Activated naive CD8-positive, alpha-beta T cell treated with anti-CD3 and anti-CD28 coated beads for 36 hours (primary cell): ENCODE measurements around the gene IRAG1. TPM values are rescaled to one million over a fixed set of nuclear protein-coding genes. Genes with fewer than 3 reads are reported as not detected.
"Not testable (repeated sequence)": the region's sequence is repeated elsewhere in the genome, so short reads cannot be mapped to it uniquely, and the experiment has no call there.

ENCODE experiments used
- DNase-seq: peaks from one replicate; pipeline ENCODE4 v3.0.0; 2021
- H3K27ac Mint-ChIP-seq: one replicate; pipeline ENCODE4 v1.8.0; 2022; ENCODE audit warnings: mild to moderate bottlenecking, moderate library complexity, mixed read lengths
- H3K27me3 Mint-ChIP-seq: one replicate; pipeline ENCODE4 v1.8.0; 2022; ENCODE audit warnings: mild to moderate bottlenecking, mixed read lengths
- H3K36me3 Mint-ChIP-seq: one replicate; pipeline ENCODE4 v1.8.0; 2021; ENCODE audit warnings: mild to moderate bottlenecking, mixed read lengths
- H3K4me1 Mint-ChIP-seq: one replicate; pipeline ENCODE4 v1.8.0; 2021; ENCODE audit warnings: mixed read lengths
- H3K4me3 Mint-ChIP-seq: one replicate; pipeline ENCODE4 v1.8.0; 2022; ENCODE audit warnings: mild to moderate bottlenecking, moderate library complexity, mixed read lengths
- H3K9me3 Mint-ChIP-seq: one replicate; pipeline ENCODE4 v1.8.0; 2022; ENCODE audit warnings: mixed read lengths
- total RNA-seq, 2 experiments: library from RNA; stranded (reverse); gene quantifications; one replicate each; pipeline ENCODE4 v1.2.3, GENCODE V29; 2021

IRAG1 gene
- total RNA-seq, 2 experiments from 2014 or later = not detected

- Mint-ChIP-seq H3K27ac (no peak overlapping the region), H3K9me3 (no peaks in the 10 kb centered on the region), H3K4me1 (no peaks in the 10 kb centered on the region), H3K27me3 (peaks cover 4% of the 10 kb centered on the region), H3K36me3 (no peaks in the 10 kb centered on the region), H3K4me3 (no peak overlapping the region)
- DNase-seq = no peak
Measured at GRCh38 chr11:10683429-10683828, 10.1 kb downstream of the IRAG1 start.

DNA sequence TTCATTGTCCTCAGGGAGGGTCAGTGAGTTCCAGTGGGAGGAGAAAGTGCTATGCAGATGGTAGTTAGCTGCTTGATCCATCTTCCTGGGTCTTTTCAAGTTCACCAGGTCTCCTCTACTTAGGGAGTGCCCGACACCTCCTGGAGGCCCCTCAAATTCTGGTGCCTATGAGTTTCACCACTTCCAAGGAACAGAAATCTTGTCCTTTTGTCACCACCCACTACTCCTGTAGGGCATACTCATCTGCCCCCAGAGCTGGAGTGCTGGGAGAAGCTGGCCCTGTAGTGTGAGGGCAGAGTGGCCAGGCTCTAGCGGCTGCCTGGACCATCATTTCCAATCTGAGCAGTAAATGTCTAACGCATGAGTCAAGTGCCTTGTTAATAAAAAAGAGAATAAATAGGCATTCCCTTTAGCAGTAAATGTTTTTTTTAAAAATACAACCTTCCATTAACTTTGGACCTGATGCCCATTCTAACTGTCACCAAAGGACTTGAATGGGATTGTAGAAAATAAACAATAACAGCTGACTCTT lies 12.5 kb downstream of the IRAG1 start:
- H3K9me3 Mint-ChIP-seq = no peaks in the 10 kb centered on the region
- no peaks in the 10 kb centered on the region for H3K36me3 Mint-ChIP-seq
- H3K4me1 Mint-ChIP-seq = no peaks in the 10 kb centered on the region
- no peak for DNase-seq
- no peak overlapping the region for H3K27ac Mint-ChIP-seq
- no peak overlapping the region for H3K4me3 Mint-ChIP-seq
- peaks cover 19% of the 10 kb centered on the region for H3K27me3 Mint-ChIP-seq

GRCh38 chr11:10680279-10680678 lies 13.3 kb downstream of the IRAG1 start:
- not testable (repeated sequence) for H3K9me3 Mint-ChIP-seq, H3K4me1 Mint-ChIP-seq, H3K36me3 Mint-ChIP-seq, H3K27ac Mint-ChIP-seq, H3K4me3 Mint-ChIP-seq, DNase-seq
- peaks cover 22% of the 10 kb centered on the region for H3K27me3 Mint-ChIP-seq

DNA sequence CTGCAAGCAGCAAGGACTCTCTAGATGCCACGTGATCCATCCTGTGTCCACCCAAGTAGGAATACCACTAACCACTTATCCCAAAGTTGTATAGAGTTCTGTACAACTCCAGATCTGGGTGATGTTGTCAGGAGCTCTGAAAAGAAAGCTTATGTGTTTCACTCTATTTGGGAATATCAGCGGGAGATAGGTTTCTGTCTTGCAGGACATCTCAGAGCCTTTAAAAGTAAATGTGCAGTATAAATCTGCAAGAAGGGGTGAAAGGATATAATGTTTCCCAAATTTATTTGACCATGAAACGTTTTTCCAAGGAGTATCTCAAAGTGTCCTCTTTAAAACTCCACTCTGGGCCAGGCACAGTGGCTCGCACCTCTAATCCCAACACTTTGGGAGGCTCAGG lies 13.9 kb downstream of the IRAG1 start:
- no peak overlapping the region for H3K27ac Mint-ChIP-seq
- no peak for DNase-seq
- no peaks in the 10 kb centered on the region for H3K4me1 Mint-ChIP-seq
- H3K36me3 Mint-ChIP-seq = no peaks in the 10 kb centered on the region
- H3K9me3 Mint-ChIP-seq = no peaks in the 10 kb centered on the region
- H3K4me3 Mint-ChIP-seq = no peak overlapping the region
- peaks cover 27% of the 10 kb centered on the region for H3K27me3 Mint-ChIP-seq

- no peaks in the 10 kb centered on the region for H3K36me3 Mint-ChIP-seq
- no peak for DNase-seq
- H3K4me1 Mint-ChIP-seq = no peaks in the 10 kb centered on the region
- H3K4me3 Mint-ChIP-seq = no peak overlapping the region
- no peaks in the 10 kb centered on the region for H3K9me3 Mint-ChIP-seq
- peaks cover 42% of the 10 kb centered on the region for H3K27me3 Mint-ChIP-seq
- H3K27ac Mint-ChIP-seq = no peak overlapping the region
Measured at GRCh38 chr11:10678101-10678500, 15.5 kb downstream of the IRAG1 start.

GRCh38 chr11:10676919-10677318 lies 16.6 kb downstream of the IRAG1 start:
- H3K36me3 Mint-ChIP-seq = no peaks in the 10 kb centered on the region
- H3K27me3 Mint-ChIP-seq = peaks cover 44% of the 10 kb centered on the region

DNA sequence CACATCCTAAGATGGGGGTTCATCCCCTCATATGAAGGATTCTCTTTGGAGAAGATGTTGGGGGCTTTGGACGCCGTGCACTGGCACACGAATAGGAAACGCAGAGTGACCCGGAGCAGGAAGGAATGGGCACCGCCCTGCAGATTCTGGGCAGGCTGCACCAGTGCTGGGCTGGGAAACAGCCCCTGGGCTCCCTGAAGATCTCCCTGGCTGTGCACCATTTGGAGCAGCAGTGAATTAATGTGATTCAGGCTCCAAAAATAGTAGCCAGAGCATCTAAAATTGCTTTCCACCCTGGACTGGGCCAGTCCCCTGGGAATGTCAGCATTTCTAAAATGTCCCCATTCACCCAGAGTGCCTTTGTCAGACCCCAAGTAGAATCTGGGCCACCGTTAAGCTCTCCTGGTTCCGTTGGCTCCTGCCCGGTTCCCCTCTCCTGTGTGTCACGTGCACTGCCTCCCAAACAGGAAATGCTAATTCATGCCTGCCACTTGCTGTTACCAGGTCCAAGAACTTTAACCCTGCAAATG lies 18.6 kb downstream of the IRAG1 start:
- Mint-ChIP-seq H3K4me3 (no peak overlapping the region), H3K36me3 (no peaks in the 10 kb centered on the region), H3K4me1 (no peaks in the 10 kb centered on the region), H3K27me3 (peaks cover 50% of the 10 kb centered on the region), H3K27ac (no peak overlapping the region), H3K9me3 (no peaks in the 10 kb centered on the region)
- DNase-seq = no peak

More at GRCh38 chr11:10676919-10677318, 16.6 kb downstream of the IRAG1 start:
- H3K4me1 Mint-ChIP-seq = no peaks in the 10 kb centered on the region
- no peak overlapping the region for H3K4me3 Mint-ChIP-seq
- H3K9me3 Mint-ChIP-seq = no peaks in the 10 kb centered on the region
- DNase-seq = no peak
- H3K27ac Mint-ChIP-seq = no peak overlapping the region

GRCh38 chr11:10674440-10674855 lies 19.1 kb downstream of the IRAG1 start:
- H3K4me3 Mint-ChIP-seq = no peak overlapping the region
- H3K36me3 Mint-ChIP-seq = no peaks in the 10 kb centered on the region
- H3K4me1 Mint-ChIP-seq = no peaks in the 10 kb centered on the region
- DNase-seq = no peak
- peaks cover 56% of the 10 kb centered on the region for H3K27me3 Mint-ChIP-seq
- no peak overlapping the region for H3K27ac Mint-ChIP-seq
- H3K9me3 Mint-ChIP-seq = no peaks in the 10 kb centered on the region

DNA sequence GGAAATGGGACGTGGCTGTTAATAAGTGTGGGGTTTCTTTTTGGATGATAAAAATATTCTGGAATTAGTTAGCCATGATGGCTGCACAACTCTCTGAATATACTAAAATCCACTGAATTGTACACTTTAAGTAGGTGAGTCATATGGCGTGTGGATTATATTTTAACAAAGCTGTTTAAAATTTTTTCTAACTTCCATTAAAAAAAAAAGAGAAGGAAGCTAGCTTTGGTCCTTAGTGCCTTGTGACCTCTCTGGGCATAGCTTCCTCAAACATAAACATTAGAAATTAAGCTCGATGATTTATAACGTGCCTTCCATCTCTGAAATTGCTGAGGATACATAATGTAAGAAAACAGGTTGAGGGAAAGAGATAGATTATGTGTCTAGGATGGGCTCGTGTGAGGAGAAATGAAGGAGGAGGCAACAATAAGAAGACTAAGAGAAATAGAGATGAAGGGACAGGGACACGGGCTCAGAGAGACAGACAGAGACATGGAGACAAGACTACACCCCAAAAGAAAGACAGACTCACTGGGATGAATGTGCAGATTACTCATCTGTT lies 20.0 kb downstream of the IRAG1 start:
- Mint-ChIP-seq H3K4me1 (no peaks in the 10 kb centered on the region), H3K27ac (no peak overlapping the region)

GRCh38 chr11:10670099-10670498 lies 23.5 kb downstream of the IRAG1 start:
- no peak overlapping the region for H3K4me3 Mint-ChIP-seq
- no peaks in the 10 kb centered on the region for H3K9me3 Mint-ChIP-seq

More for the DNA sequence above, 20.0 kb downstream of the IRAG1 start:
- Mint-ChIP-seq H3K9me3 (no peaks in the 10 kb centered on the region), H3K36me3 (no peaks in the 10 kb centered on the region), H3K27me3 (peaks cover 60% of the 10 kb centered on the region), H3K4me3 (no peak overlapping the region)
- no peak for DNase-seq

DNA sequence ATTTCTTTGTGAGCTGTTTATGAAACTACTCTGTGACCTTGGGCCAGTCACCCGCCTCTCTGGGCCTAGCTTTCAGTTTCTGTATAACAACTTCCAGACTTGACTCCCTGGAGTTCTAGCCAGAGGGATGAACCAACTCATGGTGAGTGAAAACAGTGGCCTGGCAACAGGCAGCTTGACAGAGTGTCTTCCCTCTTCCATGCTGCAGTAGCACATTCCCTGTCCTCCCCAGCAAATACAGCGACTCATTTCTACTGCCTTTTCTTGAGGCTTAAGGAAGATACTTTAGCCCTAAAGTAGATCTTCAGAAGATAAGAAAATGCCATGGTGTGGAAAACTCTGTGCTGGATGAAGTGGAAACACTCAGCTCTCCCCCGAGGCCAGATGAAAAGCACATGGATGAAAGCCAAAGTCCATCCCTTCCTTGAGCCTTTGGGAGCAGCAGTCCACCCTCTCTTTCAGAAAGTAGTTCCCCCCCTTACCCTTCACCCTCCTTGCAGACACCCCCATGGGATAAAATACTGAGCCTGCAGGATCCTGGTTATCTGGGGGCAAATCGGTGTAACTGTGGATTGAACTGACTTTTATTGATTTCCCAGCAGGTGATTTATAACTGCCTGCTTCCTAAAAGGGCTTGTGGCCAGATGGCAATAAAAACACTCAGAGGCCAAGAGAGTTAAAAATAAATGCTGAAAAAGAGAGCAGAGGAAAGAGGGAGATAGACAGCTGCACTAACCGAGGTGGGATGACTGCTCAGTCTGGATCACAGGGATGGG lies 24.1 kb downstream of the IRAG1 start:
- Mint-ChIP-seq H3K27me3 (peaks cover 36% of the 10 kb centered on the region), H3K4me1 (no peaks in the 10 kb centered on the region), H3K4me3 (no peak overlapping the region), H3K36me3 (no peaks in the 10 kb centered on the region), H3K27ac (no peak overlapping the region), H3K9me3 (no peaks in the 10 kb centered on the region)
- DNase-seq = no peak

More at GRCh38 chr11:10670099-10670498, 23.5 kb downstream of the IRAG1 start:
- H3K36me3 Mint-ChIP-seq = no peaks in the 10 kb centered on the region
- peaks cover 41% of the 10 kb centered on the region for H3K27me3 Mint-ChIP-seq
- no peak overlapping the region for H3K27ac Mint-ChIP-seq
- DNase-seq = no peak
- no peaks in the 10 kb centered on the region for H3K4me1 Mint-ChIP-seq

- no peaks in the 10 kb centered on the region for H3K9me3 Mint-ChIP-seq
- no peaks in the 10 kb centered on the region for H3K36me3 Mint-ChIP-seq
- no peak overlapping the region for H3K27ac Mint-ChIP-seq
- no peak for DNase-seq
- H3K27me3 Mint-ChIP-seq = peaks cover 23% of the 10 kb centered on the region
- H3K4me1 Mint-ChIP-seq = no peaks in the 10 kb centered on the region
- H3K4me3 Mint-ChIP-seq = no peak overlapping the region
Measured at GRCh38 chr11:10667521-10667885, 26.1 kb downstream of the IRAG1 start.

DNA sequence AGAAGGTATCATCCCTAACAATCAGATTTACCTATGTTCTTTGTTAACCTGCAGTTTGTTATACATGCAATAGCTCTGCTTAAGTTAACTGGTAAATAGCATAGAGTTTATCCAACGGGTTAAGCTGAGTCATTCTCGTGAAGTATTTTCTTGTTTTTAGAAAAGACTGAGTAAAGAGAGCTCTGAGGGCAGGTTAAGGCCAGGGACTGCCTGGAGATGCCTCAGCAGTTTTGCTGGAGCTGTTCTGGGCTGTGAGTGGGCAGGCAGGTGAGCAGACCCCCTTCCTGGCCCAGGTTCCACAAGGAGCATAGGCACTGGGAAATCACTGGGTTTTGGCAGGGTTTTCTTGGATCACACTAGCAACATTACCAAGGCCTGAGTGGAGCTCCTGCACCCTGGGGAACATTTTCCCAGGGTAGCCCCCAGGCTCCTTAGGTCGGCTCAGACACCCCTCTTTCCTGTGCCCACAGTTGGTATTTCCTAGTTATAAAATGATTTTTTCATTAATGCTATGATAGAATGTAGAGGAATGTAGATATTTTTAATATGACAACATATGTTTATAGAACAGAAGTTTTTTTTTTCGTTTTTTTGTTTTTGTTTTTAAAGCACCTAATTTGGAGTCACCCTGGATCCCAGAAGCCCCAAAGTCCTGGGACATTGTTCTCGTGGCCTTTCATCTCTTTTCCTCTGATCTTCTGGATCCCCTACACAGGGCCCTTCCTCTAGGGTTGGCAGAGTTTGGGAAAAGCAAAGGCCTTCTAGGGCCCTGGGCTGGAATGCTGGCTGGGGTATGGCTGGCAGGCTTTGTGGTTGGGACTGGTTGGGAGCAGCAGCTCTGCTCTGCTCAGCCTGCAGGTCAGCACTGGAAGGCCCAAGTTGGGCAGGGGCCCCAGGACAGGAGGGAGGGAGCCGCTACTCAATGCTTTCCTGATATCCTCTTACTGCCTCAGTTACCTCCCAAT lies 26.7 kb downstream of the IRAG1 start:
- H3K27ac Mint-ChIP-seq = no peak overlapping the region

GRCh38 chr11:10664496-10664895 lies 29.1 kb downstream of the IRAG1 start:
- H3K4me1 Mint-ChIP-seq = no peaks in the 10 kb centered on the region
- no peaks in the 10 kb centered on the region for H3K36me3 Mint-ChIP-seq
- peaks cover 10% of the 10 kb centered on the region for H3K27me3 Mint-ChIP-seq
- H3K4me3 Mint-ChIP-seq = no peak overlapping the region
- no peak overlapping the region for H3K27ac Mint-ChIP-seq
- DNase-seq = no peak
- no peaks in the 10 kb centered on the region for H3K9me3 Mint-ChIP-seq

More for the DNA sequence above, 26.7 kb downstream of the IRAG1 start:
- Mint-ChIP-seq H3K36me3 (no peaks in the 10 kb centered on the region), H3K4me1 (no peaks in the 10 kb centered on the region), H3K9me3 (no peaks in the 10 kb centered on the region), H3K4me3 (no peak overlapping the region), H3K27me3 (peaks cover 20% of the 10 kb centered on the region)
- DNase-seq = no peak

DNA sequence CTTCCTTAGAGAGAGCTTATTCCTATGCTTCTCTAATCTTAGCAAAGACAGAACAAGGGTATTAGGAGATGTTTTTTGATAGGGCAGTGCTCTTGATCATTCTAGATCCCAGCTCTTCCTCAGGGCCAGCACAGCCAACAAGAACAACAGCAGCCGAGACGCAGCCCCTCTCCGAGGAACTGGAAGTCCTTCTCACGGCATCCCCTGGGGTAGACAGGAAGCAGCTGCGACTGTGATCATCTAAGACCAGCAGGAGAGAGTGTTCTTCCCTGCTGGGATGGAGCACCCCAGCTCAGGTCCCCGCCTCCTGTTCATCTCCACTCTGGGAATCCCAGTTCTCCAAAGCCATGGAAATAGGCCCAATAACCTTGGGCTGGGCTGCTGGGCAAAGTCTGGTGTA lies 29.6 kb downstream of the IRAG1 start:
- Mint-ChIP-seq H3K27me3 (peaks cover 9% of the 10 kb centered on the region), H3K4me3 (no peak overlapping the region), H3K36me3 (no peaks in the 10 kb centered on the region), H3K9me3 (no peaks in the 10 kb centered on the region), H3K27ac (no peak overlapping the region), H3K4me1 (peaks cover 2% of the 10 kb centered on the region)
- DNase-seq = no peak
